Stomach (tissue), 9 donors: ENCODE results near the gene TP63. TPM values are rescaled to one million over a fixed set of nuclear protein-coding genes. Genes with fewer than 3 reads are reported as not detected.

Source experiments
- DNase-seq, 2 donors: peaks; one replicate each; pipeline versions ENCODE4 v3.0.0 to v3.0.0-alpha.2; 2013 to 2019
- H3K27ac ChIP-seq, 5 donors: fragments of 200-600 bp in 4 of 5; sonication (generic) in 4 of 5; one replicate each; pipeline ENCODE4 v1.5.1; 2013 to 2019; ENCODE audit warnings: mild to moderate bottlenecking in 1 of 5, moderate library complexity in 1 of 5
- H3K27me3 ChIP-seq, 3 donors: fragments of 200-600 bp; sonication (generic); one replicate each; pipeline ENCODE4 v1.5.1; 2017 to 2019; ENCODE audit warnings: mixed run types in 1 of 3
- H3K36me3 ChIP-seq, 4 donors: fragments of 200-600 bp; sonication (generic); 1 replicate in 3 of 4; 2 replicates in 1 of 4; pipeline ENCODE4 v1.5.1; 2016 to 2019
- H3K4me1 ChIP-seq, 4 donors: fragments of 200-600 bp; sonication (generic); one replicate each; pipeline ENCODE4 v1.5.1; 2016 to 2019
- H3K4me3 ChIP-seq, 4 donors: fragments of 200-600 bp; sonication (generic) in 3 of 4; one replicate each; pipeline ENCODE4 v1.5.1; 2016 to 2019; ENCODE audit warnings: mild to moderate bottlenecking in 1 of 4
- H3K9me3 ChIP-seq, 4 donors: fragments of 200-600 bp; sonication (generic); one replicate each; pipeline ENCODE4 v1.5.1; 2016 to 2019
- EP300 ChIP-seq: sonication (generic); formaldehyde crosslinking; IDR thresholded peaks from one replicate; pipeline ENCODE4 v1.6.1; 2017; ENCODE audit warnings: antibody characterized with exemption
- POLR2A ChIP-seq, 4 donors: fragments of 450-650 bp; IDR thresholded peaks; one replicate each; pipeline ENCODE4 v1.6.1; 2016; ENCODE audit warnings: antibody characterized with exemption in 4 of 4, control low read depth in 2 of 4, mild to moderate bottlenecking in 1 of 4, moderate library complexity in 1 of 4
- POLR2AphosphoS5 ChIP-seq, 3 donors: sonication (generic); formaldehyde crosslinking; IDR thresholded peaks; one replicate each; pipeline ENCODE4 v1.6.1; 2016; ENCODE audit warnings: antibody characterized with exemption in 3 of 3
- WGBS, 5 donors: extraction: QIAGEN DNeasy Blood & Tissue Kit in 3 of 5; methylation state at CpG; one replicate each; pipeline versions ENCODE4 v1.1.5 to v1.1.7; 2013 to 2018; 5-methylcytosine and 5-hydroxymethylcytosine counted together
- intact Hi-C: fragments of 100-400 bp; cut with DNase I; formaldehyde crosslinking; loops from one replicate; pipeline ENCODE4 v1.15.1; 2023; ENCODE audit warnings: low total_unique reads
- polyA plus RNA-seq, 3 donors: library from polyadenylated mRNA; stranded (reverse); fragments of 200-250 nt; gene quantifications; one replicate each; pipeline ENCODE4 v1.2.3, GENCODE V29; 2013
- total RNA-seq, 5 donors: library from RNA; depleted of rRNA; stranded (reverse); fragments of >200 nt; gene quantifications; one replicate each; pipeline versions ENCODE4 v1.1.0 to v1.2.3, GENCODE V29; 2014 to 2016
- TF ChIP-seq, protein P1 (sequence below), 7 experiments: fragments of 450-650 bp in 4 of 7; fragments of 200-600 bp in 3 of 7; sonication (generic) in 3 of 7; IDR thresholded peaks; one replicate each; pipeline ENCODE4 v1.5.1; 2016 to 2019; ENCODE audit warnings: antibody characterized with exemption in 7 of 7, control low read depth in 2 of 7, mild to moderate bottlenecking in 1 of 7
- donor health status: healthy with polysubstance abuse.
- donor health status: Bipolar disorder and iron deficiency.
- donor health status: healthy.

The TP63 gene
- total and polyA plus RNA-seq, 8 donors, result 0.15 to 25.6 (median 0.55) TPM; not detected in 5

- Histone ChIP-seq H3K36me3 (no peaks in the 10 kb centered on the region), H3K9me3 (no peaks in the 10 kb centered on the region), H3K4me1 (no peaks in the 10 kb centered on the region), H3K27ac (no peak overlapping the region), H3K4me3 (no peak overlapping the region), H3K27me3 (no peaks in the 10 kb centered on the region)
- intact Hi-C loops, result no loop called here
- WGBS, 5 donors, result 55 to 82% (median 66%) methylated on average over 14 to 19 of the region's 19 CpGs
- DNase-seq, result peak in 1 of 2 donors; percentile 82
- TF ChIP-seq POLR2AphosphoS5 (IDR thresholded peaks at IDR 0.05), result no peak
- TF ChIP-seq POLR2A (IDR thresholded peaks at IDR 0.05), result no peak
- no peak for TF ChIP-seq EP300
- TF ChIP-seq, protein P1, sequence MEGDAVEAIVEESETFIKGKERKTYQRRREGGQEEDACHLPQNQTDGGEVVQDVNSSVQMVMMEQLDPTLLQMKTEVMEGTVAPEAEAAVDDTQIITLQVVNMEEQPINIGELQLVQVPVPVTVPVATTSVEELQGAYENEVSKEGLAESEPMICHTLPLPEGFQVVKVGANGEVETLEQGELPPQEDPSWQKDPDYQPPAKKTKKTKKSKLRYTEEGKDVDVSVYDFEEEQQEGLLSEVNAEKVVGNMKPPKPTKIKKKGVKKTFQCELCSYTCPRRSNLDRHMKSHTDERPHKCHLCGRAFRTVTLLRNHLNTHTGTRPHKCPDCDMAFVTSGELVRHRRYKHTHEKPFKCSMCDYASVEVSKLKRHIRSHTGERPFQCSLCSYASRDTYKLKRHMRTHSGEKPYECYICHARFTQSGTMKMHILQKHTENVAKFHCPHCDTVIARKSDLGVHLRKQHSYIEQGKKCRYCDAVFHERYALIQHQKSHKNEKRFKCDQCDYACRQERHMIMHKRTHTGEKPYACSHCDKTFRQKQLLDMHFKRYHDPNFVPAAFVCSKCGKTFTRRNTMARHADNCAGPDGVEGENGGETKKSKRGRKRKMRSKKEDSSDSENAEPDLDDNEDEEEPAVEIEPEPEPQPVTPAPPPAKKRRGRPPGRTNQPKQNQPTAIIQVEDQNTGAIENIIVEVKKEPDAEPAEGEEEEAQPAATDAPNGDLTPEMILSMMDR (IDR thresholded peaks at IDR 0.05), result no peak
These were observed 211.8 kb downstream of the TP63 start for GRCh38 chr3:189842681-189843602.

DNA sequence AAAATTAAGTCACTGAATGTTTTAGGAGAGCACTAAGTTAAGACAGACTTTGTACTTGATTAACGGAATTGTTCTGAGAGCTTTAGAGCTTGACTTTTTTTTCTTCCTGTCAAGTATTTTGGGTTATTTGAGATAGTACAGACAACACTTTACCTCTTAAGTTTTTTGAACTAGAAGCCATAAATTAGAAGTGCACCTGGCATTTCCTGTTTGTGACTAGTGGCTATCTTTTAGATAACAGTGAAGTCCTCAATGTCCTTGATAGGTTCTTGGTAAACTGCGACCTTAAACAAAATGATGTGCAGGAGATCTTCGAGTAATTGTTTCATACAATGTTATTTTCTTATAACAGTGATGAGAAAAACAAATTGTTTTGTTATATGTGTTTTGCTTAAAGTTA, 213.9 kb downstream of the TP63 start:
- Histone ChIP-seq H3K27me3 (no peaks in the 10 kb centered on the region), H3K36me3 (no peaks in the 10 kb centered on the region), H3K4me1 (no peaks in the 10 kb centered on the region), H3K27ac (no peak overlapping the region), H3K4me3 (no peak overlapping the region), H3K9me3 (no peaks in the 10 kb centered on the region)
- TF ChIP-seq, protein P1 (IDR thresholded peaks at IDR 0.05), result no peak
- TF ChIP-seq POLR2AphosphoS5 (IDR thresholded peaks at IDR 0.05) (no peak), POLR2A (IDR thresholded peaks at IDR 0.05) (no peak), EP300 (no peak)
- intact Hi-C loops, result no loop called here
- DNase-seq, result no peak
- WGBS, 5 donors, result 64 to 76% (median 75%) methylated on average over 3 of the region's 3 CpGs

GRCh38 chr3:189848395-189849040, 217.3 kb downstream of the TP63 start:
- no peak for TF ChIP-seq EP300
- TF ChIP-seq POLR2AphosphoS5 (IDR thresholded peaks at IDR 0.05), result no peak
- no peak for TF ChIP-seq POLR2A (IDR thresholded peaks at IDR 0.05)
- TF ChIP-seq, protein P1 (IDR thresholded peaks at IDR 0.05), result no peak
- DNase-seq, result no peak
- WGBS, 5 donors, result 38 to 64% (median 42%) methylated on average over 1 of the region's 1 CpG

DNA sequence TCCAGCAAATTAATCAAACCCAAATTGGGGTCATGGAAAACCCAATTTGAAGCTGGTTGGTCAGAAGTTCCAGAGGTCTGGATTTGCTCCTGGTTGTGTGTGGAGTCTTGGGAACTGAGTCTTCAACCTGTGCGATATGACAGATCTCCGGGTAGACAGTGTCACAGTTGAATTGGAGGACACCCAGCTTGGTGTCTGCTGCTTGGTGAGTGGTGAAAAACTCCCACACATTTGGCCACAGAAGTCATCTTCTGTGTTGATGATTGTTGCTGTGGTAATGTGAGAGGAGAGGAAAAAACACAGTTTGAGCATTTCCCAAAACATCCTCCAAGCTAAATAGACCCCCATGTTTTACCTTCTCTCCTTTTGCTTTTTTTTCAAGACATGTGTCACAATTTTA, 218.1 kb downstream of the TP63 start:
- intact Hi-C loops, result no loop called here
- WGBS, 5 donors, result 89 to 100% (median 94%) methylated on average over 2 of the region's 2 CpGs
- Histone ChIP-seq H3K27ac (no peak overlapping the region), H3K36me3 (no peaks in the 10 kb centered on the region), H3K27me3 (no peaks in the 10 kb centered on the region), H3K4me3 (no peak overlapping the region), H3K9me3 (no peaks in the 10 kb centered on the region), H3K4me1 (no peaks in the 10 kb centered on the region)
- TF ChIP-seq POLR2AphosphoS5 (IDR thresholded peaks at IDR 0.05) (no peak), EP300 (no peak), POLR2A (IDR thresholded peaks at IDR 0.05) (no peak)
- TF ChIP-seq, protein P1 (IDR thresholded peaks at IDR 0.05), result no peak
- DNase-seq, result no peak

More at GRCh38 chr3:189848395-189849040, 217.3 kb downstream of the TP63 start:
- intact Hi-C loops, result no loop called here
- H3K4me1 ChIP-seq, result no peaks in the 10 kb centered on the region
- H3K27me3 ChIP-seq, result no peaks in the 10 kb centered on the region
- H3K9me3 ChIP-seq, result no peaks in the 10 kb centered on the region
- no peak overlapping the region for H3K4me3 ChIP-seq
- H3K27ac ChIP-seq, result no peak overlapping the region
- no peaks in the 10 kb centered on the region for H3K36me3 ChIP-seq
